Measurements from ENCODE around the gene LCE6A.

DNA sequence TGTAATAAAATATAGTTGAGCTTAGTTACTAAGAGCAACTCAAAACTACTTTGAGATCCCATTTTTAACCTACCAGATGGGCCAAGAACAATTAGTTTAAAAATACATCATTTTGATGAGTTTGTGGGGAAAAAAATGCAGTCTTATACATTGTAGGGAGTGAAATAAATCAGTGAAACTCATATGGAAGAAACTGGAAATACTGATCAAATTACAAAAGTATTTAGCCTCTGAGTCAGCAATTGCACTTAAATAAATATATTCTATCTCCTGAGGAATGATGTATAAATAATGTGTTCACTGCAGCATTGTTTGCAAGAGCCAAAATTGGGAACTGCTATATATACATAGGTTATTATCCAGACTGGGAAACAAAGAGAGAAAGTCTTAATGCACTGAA, 30.8 kb downstream of the LCE6A start:
- TF ChIP-seq POLR2A (IDR thresholded peaks at IDR 0.05; ENCODE audit: low read depth, low read length) (no peak), POLR2AphosphoS5 (IDR thresholded peaks at IDR 0.05; ENCODE audit: low read depth, low read length) (no peak), TAF1 (IDR thresholded peaks at IDR 0.05; ENCODE audit: low read depth, low read length) (no peak), SPI1 (IDR thresholded peaks at IDR 0.05; ENCODE audit: low read depth, low read length) (no peak), PAX5 (IDR thresholded peaks at IDR 0.05; ENCODE audit: insufficient read depth, low read length, severe bottlenecking) (no peak)
